HG03103 (cell line): Measurements from ENCODE around the gene CSK.

Source experiments
- ATAC-seq: cut with Tn5 transposase; IDR thresholded peaks from one replicate; pipeline ENCODE4 v1.9.1; 2021; ENCODE audit warnings: low read depth; ENCODE audit not compliant: unreplicated experiment

The CSK gene

DNA sequence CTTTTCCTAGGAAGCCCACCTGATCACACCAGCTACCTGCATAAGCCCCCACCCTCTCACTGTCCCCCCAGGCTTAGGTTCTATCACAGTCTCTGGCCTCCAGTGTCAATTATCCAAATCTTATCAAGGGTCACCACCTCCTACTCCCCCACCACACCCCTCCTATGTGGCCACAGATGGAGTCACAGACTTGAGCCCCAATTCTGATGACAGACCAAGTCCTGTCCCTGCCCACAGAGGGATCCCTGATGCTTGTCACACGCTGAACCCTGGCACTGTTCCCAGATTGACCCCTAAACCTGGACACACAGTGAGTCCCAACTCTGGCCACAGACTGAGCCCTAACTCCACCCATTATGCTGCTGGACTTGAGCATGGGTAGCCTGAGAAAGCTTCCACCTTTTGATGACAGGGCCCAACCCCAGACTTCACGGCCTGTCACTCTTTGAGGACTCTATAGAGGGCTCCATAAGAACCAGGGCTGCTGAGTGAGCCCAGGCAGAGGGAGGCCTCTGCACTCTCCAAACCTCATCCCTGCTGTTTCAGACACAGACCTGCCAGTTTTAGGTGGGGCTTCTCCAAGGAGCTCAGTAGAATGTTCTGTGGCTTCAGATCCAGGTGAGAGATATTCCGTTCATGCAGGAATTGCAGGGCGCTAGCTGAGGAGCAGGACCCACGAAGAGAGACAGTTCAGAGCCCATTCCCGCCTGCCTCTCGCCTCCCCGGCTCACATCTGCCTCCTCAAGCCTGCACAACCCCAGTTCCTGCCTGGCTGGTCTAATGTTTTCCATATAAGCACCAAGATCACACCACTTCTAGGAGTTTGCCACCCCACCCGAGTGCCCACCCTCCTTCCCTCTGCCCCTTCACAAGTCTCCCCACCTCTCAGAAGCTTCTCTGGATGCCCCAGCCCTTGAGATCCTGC lies 59.2 kb downstream of the CSK start:
- no peak for ATAC-seq

DNA sequence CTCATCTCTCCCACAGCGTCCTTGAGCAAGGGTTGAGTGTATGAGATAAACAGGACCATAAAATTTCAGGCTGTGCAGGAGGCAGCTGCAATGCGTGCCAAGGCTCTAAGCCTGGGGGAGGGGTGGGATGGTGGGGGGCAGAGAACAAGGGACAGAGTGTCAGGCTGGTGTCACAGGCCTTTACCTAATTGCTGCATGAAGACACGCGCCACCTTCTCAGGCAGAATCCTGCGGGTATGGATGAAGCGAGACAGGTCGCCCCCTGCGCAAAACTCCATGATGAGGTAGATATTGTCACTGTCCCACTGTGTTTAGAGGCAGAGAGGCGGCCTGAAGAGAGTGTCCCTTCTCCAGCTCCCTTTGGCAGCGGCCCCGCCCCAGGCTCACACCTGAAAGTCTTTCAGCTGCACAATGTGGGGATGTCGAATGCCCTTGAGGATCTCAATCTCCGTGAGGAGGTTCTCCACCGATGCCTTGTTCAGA lies 60.1 kb downstream of the CSK start:
- ATAC-seq: no peak

DNA sequence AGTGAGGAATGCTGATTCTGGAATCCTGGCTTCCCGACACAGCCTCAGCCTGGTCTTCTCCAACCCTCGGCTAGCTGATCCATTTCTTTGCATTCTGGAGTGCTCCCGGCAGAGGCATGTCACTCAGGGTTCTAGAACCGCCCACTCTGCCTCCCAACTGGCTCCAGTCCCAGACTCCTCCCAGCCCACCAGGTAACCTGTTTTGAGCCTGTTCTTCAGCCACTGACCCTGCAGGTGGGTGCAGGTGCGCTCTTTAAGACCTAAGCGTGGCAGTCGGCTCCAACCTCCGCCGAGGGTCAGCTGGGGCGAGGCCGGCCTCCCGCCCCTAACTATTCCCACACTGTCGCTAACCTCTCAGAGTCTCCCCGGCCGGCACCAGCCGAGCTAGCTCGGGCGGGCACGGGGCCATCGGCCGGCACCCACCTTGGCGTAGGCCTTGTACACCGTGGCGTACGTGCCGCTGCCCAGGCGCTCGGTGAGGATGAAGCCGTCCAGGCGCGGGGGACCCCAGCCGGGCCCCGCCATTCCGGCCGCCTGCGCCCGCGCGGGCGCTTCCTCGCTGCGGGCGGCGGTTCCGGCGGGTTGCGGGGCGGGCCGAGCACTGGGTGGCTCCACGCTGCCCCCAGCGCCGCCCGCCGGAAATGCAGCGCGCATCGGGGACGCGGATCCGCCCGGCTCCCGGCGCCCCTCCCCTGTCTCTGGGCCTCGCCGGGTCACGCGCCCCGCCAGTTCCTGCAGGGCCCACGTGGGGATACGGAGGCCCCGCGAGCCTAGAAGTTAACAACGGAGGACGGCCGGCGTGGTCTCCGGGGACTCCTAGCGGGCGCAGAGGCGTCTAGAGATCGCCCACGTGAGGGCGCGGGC lies 60.9 kb downstream of the CSK start, which contains the start of gene ULK3:
Gene ULK3 (minus strand): TSS at position 576 of the 864 bp plus-strand sequence. CDS start 51 bp downstream, at position 525.
- peak; percentile 77 for ATAC-seq

DNA sequence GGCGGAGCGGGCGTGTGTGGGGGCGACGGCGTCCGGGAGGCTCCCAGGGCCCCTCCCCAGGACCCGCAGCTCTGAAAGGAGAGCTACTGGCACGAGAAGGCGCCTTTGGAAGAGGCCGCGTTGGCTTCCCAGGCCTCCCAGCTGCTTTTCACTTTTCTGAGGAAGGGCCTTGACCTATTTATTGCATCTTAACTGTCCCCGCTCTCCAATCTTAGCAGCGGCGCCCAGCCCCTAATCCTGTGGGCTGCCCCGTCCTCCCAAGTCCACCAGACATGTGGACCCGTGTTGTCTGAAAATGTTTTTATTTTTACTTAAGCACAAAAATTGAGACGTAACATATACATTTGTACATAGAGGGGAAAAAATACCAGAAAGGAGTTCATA lies 61.6 kb downstream of the CSK start:
- no peak for ATAC-seq

- ATAC-seq: no peak
Measured at GRCh38 chr15:74843891-74844299, 62.0 kb downstream of the CSK start.

DNA sequence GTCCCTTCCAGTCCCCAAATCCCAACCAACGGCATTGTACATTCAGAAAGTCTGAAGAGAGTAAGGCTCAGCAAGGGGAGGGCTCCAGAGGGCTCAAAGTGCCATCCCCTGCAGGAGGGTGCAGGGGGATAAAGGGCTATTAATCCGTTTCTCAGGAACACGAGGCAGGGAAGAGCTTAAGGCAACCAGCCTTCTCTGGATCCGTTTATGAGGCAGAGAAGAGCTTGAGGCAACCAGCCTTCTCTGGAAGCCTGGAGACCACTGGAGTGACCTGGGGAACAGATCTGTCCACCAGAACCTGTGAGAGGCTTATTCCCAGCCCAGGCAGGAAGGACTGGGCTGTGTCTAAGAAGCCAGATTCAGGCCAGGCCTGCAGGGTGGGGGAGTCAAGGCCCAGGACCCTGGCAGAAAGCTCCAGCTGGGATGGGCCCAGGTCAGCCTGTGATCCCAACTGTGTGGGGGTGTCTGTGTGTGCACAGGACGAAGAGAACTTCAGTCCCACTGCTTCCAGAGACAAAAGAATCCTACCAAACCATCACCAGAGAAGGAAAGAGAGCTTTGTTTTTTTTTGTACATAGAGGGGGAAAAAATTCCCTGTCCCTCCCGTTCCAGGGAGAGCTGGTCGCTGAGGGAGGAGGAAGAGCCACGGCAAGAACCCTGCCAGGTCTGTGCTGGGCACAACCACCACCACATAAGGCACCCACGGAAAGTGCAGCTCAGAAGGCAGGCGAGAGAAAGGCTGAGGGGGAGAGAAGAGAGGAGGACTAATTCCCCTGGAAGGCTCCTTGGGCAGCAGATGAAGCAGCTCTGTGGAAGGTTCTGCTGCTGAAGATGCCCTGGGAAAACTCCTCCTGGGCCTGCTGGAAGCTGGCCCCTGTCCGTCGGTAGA lies 62.7 kb downstream of the CSK start:
- ATAC-seq: no peak

DNA sequence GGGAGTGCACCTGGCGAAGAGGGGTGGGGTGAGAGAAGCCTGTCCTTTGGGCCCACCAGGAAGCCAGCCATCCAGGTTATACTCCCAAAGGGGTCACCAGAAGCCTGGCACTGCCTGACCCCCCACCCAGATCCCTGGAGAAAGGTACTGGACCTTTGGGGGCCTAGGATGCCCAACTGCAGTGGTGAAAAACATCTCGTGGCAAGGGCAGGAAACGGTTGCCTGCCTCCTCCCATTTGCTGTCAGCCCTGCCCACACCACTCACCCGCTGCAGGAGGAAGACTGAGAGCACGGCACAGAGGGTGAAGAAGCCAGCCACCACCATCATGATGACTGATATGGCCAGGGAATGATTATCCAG lies 63.3 kb downstream of the CSK start:
- no peak for ATAC-seq

DNA sequence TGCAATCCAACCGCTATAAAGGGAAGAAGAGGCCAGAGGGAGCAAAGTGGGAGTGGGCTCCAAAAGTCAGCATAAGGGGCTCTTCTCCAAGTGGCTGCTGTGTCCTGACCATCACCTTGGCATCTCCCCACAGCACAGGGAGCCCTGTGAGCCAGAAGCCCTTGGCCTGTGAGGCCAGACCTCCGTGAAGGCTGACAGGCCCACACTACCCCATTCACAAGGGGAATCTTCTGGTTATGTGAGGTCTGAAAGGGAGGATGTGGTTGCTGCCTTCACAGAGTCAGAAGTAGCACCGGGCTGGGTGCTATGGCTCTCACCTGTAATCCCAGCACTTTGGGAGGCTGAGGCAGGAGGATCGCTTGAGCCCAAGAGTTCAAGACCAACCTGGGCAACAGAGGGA lies 63.7 kb downstream of the CSK start:
- no peak for ATAC-seq

GRCh38 chr15:74847432-74847831 lies 65.6 kb downstream of the CSK start:
- ATAC-seq: no peak

DNA sequence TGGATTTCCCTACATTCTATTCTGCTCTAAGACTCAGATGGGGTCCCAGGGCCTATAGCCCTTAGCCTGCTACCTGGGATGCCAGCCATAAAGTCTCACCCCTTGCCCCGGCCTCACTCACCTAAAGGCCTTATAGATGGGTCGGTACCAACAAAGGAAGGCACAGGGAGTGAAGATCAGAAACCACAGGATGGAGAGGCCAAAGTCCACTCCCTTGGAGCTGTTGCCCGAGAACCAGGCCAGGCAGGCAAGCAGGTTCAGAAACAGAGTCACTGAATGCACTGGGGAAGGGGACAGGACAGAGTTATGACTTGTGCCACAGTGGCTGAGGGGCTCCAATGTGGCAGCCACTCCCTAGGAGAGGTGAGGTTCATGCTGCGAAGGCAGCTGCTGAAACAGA lies 68.5 kb downstream of the CSK start:
- no peak for ATAC-seq

GRCh38 chr15:74851960-74852359 lies 70.1 kb downstream of the CSK start:
- no peak for ATAC-seq
